Gastroesophageal sphincter (tissue), 3 donors: Measurements from ENCODE around the gene NRSN1.

Source experiments
- POLR2A ChIP-seq, 2 donors: fragments of 450-650 bp; IDR thresholded peaks; one replicate each; pipeline ENCODE4 v1.6.1; 2017; ENCODE audit warnings: antibody characterized with exemption in 2 of 2, mild to moderate bottlenecking in 2 of 2, moderate library complexity in 1 of 2
- POLR2AphosphoS5 ChIP-seq: sonication (generic); formaldehyde crosslinking; IDR thresholded peaks from one replicate; pipeline ENCODE4 v1.6.1; 2017; ENCODE audit warnings: antibody characterized with exemption
- TF ChIP-seq, protein P1 (sequence below), 4 experiments: fragments of 200-600 bp in 2 of 4; fragments of 450-650 bp in 2 of 4; sonication (generic) in 1 of 4; IDR thresholded peaks; one replicate each; pipeline ENCODE4 v1.5.1; 2017 to 2019; ENCODE audit warnings: antibody characterized with exemption in 4 of 4, mild to moderate bottlenecking in 2 of 4, moderate library complexity in 2 of 4

DNA sequence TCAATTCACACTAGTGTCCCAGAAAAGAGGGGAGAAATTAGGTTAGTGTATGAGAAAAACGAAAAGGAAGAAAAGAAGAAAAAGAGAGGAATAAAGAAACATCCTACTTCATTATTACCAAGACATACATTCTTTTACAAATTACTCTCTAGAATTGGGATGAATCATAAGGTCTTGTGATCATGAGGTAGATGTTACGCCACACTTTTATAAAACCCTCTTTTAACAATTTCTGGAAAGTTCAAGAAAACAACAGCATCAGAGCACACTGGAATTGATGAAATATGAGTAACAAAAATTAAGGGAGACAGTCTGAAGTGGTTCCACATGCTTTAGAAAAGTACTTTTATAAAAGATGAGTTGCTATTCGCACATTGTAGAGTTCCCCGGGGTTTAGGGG is 32.6 kb upstream of the NRSN1 start:
- TF ChIP-seq, protein P1, sequence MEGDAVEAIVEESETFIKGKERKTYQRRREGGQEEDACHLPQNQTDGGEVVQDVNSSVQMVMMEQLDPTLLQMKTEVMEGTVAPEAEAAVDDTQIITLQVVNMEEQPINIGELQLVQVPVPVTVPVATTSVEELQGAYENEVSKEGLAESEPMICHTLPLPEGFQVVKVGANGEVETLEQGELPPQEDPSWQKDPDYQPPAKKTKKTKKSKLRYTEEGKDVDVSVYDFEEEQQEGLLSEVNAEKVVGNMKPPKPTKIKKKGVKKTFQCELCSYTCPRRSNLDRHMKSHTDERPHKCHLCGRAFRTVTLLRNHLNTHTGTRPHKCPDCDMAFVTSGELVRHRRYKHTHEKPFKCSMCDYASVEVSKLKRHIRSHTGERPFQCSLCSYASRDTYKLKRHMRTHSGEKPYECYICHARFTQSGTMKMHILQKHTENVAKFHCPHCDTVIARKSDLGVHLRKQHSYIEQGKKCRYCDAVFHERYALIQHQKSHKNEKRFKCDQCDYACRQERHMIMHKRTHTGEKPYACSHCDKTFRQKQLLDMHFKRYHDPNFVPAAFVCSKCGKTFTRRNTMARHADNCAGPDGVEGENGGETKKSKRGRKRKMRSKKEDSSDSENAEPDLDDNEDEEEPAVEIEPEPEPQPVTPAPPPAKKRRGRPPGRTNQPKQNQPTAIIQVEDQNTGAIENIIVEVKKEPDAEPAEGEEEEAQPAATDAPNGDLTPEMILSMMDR (IDR thresholded peaks at IDR 0.05) = no peak
- no peak for TF ChIP-seq POLR2AphosphoS5
- no peak for TF ChIP-seq POLR2A (IDR thresholded peaks at IDR 0.05)
